ENCODE measurements around the gene TTL. TPM values are rescaled to one million over a fixed set of nuclear protein-coding genes. Genes with fewer than 3 reads are reported as not detected.
A peak's percentile ranks its signal among the peaks of the same experiment; 100 is the strongest.

Gene TTL
- total RNA-seq, 2 donors from 2014 or later, result 19.9 to 20.5 TPM

DNA sequence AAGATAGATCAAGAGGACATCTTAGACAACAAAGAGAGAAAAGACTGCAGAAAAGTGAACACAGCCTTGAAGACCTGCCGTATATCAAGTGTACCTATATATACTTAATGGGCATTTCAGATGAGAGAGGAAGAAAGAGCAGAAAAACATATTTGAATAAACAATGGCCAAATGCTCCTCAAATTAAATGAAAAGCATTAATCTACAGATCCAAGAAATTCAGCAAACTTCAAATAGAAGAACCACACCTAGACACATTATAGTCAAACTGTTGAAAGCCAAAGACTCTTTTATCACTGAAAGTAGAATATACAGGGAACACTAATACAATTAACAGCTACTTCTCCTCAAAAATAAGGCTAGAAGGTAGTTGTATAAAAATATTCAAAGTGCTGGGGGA, 18.7 kb upstream of the TTL start:
- DNase-seq (no peak), ATAC-seq (no peak)
- intact Hi-C loops (cut with DNase I, micrococcal nuclease), result no loop called here

GRCh38 chr2:112465382-112465781, 16.6 kb upstream of the TTL start:
- no peak for DNase-seq
- intact Hi-C loops (cut with DNase I, micrococcal nuclease), result no loop called here
- no peak for ATAC-seq

- no peak for DNase-seq
- ATAC-seq, result no peak
- intact Hi-C loops (cut with DNase I, micrococcal nuclease), result no loop called here
Observed at GRCh38 chr2:112472547-112473263, 9.3 kb upstream of the TTL start.

DNA sequence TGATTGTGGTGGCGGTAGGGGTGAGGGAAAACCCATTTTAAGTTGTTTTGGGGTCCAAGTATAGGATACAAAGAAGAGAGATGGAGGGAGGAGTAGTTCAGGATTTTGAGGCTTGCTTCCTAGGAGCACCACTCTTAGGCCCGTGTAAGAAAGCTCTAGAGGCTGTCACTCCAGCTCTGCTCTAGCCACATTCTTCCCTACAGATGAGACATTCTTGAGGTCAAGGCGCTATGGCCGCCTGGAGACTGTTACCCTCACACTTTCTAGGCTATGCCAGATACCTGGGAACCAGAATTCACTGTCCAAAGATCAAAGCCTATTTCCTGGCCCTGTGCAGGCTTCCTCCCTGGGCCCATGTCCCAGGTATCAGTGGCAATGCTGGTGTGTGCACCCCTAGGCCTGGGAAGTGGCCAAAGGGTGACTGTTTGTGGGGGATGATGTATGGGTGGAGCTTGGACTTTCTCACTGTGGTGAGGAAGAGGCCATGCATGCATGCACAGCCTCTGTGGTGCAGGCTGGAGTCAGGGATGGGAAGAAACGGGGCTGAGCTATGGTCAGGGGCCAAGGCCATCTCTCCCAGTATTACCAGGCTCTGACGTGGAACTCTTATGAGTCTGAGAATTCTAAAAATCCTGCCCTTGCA, 7.0 kb upstream of the TTL start:
- DNase-seq (no peak), ATAC-seq (no peak)
- intact Hi-C loops (cut with DNase I, micrococcal nuclease), result no loop called here

GRCh38 chr2:112476434-112476833, 5.5 kb upstream of the TTL start:
- intact Hi-C loops (cut with DNase I, micrococcal nuclease), result no loop called here
- no peak for ATAC-seq
- DNase-seq, result no peak

DNA sequence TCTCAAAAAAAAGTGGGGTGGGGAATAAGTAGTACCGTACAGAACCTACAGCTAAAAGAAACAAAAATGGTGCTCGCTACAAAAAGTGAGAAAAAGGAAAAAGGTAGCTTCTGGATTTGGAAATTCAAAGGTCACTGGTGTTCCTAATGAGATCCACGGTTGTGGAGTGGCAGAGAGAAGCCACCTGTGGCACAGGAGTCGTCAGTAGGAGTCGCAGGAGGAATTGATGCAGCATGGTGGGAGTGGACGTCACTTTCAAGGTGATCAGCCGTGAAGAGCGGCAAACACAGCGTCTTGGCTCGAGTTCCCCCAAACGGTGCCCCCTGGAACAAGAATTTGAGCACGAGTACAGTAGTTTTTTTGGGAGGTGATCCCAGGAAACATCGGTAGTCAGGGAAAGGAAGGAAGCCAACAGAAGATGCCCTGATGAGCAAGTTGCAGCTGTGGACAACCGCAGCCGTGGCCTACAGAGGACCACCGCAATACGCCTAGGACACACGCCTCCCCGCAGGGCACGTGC, 1.4 kb upstream of the TTL start:
- DNase-seq, result peak in 1 of 2 donors; percentile 30
- intact Hi-C loops (cut with DNase I, micrococcal nuclease), result no loop called here
- ATAC-seq, result peak; percentile 30

GRCh38 chr2:112481050-112481527, 867 bp upstream of the TTL start:
- peak; percentile 83 for ATAC-seq

DNA sequence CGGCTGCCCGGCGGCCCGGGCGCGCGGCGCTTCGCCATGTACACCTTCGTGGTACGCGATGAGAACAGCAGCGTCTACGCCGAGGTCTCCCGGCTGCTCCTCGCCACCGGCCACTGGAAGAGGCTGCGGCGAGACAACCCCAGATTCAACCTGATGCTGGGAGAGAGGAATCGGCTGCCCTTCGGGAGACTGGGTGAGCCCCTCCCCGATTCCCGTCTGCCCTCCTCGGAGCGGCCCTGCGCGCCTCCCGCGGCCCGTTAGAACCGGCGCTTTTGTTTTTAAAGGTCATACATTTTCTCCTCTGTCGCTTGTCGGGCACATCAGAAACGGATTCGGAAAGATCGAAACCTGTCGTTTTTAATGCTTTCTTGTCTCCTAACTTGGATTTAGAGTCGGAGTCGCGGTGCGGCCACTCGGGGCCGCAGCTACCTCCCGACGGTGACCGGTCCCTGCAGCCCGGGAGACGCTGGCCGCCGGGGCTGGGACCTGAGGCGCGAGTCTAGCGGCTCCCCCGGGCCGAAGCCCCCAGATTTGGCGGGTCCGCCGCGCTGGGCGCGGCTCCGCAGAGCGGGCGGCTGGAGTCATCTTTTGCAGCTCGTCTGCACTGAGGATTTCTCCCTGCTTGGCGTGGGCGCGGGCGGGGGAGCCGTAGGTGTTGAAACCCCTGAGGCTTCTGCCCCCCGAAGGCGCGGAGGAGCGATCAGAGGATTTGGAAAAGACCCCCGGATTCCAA, 519 bp downstream of the TTL start:
- intact Hi-C loops (cut with DNase I, micrococcal nuclease), result no loop called here
- DNase-seq (peak; percentile 27 to 52), ATAC-seq (peak; percentile 9)

More at GRCh38 chr2:112481050-112481527, 867 bp upstream of the TTL start:
- peak; percentile 76 to 90 for DNase-seq
- intact Hi-C loops (cut with DNase I, micrococcal nuclease), result no loop called here

DNA sequence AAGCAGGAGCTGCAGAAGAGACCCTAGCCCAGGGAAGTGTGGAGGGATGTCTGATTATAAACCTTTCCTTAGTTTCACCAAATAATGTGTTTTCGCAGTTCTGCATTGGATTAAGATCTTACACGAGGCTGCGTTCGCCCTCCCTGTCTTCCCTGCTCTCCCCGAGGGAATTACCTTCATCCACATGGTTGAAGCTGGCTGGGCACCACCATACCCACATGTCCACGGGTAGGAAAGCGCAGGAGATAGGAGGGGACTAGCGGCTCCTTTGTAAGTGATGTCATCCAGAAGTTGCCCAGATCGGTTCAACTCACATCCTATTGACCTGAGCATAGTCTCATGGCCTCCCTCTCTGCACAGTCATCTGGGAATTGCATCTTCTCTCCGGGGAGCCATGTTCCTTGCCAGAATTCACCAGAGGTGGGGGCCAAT, 1.1 kb downstream of the TTL start:
- intact Hi-C loops (cut with DNase I, micrococcal nuclease), result no loop called here
- peak; percentile 17 to 30 for DNase-seq
- peak; percentile 12 for ATAC-seq

DNA sequence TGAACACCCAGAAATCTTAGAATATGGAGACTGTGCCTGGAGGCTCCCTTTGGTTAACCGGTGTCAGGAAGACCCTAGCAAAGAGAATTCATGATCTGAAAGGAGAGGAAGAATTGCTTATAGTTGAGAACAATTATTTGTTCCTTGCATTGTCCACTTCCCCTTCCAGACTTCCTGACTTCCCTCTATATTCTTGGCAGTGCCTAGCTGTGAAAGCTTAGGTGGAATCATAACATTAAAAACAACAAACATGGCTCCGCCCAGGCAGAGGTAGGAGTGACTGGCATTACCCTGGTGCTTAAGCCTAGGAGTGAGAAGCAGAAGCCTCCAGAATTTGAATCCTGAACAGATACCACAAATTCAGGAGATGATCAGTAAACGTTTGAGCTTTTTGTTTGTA, 1.9 kb downstream of the TTL start:
- DNase-seq (peak in 1 of 2 donors; percentile 33), ATAC-seq (peak; percentile 27)
- intact Hi-C loops (cut with DNase I, micrococcal nuclease), result no loop called here

GRCh38 chr2:112485849-112486248, 3.9 kb downstream of the TTL start:
- ATAC-seq (no peak), DNase-seq (no peak)
- intact Hi-C loops (cut with DNase I, micrococcal nuclease), result no loop called here

DNA sequence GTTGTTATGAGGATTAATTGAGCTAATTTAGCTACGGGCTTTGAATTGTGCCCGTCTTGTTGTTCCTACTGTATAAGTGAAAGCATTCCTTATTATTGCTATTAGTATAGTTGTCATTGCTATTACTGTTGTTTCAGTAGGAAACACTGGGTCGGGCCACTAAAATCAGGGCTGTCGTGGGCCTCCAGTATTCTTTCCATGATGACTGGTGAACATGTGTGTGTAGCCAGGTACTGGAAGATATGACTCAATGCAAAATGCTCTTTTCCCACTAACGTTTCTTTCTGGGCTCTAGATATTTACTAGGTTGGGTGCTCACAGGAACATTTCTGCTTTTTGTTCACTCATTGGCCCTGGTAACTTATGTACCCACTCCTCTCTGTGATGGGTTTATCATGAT, 4.9 kb downstream of the TTL start:
- ATAC-seq, result no peak
- no peak for DNase-seq
- intact Hi-C loops (cut with DNase I, micrococcal nuclease), result no loop called here

- ATAC-seq (no peak), DNase-seq (no peak)
- intact Hi-C loops (cut with DNase I, micrococcal nuclease), result no loop called here
Observed at GRCh38 chr2:112487444-112487961, 5.5 kb downstream of the TTL start.

GRCh38 chr2:112488201-112488600, 6.2 kb downstream of the TTL start:
- no peak for ATAC-seq
- intact Hi-C loops (cut with DNase I, micrococcal nuclease), result no loop called here
- no peak for DNase-seq

DNA sequence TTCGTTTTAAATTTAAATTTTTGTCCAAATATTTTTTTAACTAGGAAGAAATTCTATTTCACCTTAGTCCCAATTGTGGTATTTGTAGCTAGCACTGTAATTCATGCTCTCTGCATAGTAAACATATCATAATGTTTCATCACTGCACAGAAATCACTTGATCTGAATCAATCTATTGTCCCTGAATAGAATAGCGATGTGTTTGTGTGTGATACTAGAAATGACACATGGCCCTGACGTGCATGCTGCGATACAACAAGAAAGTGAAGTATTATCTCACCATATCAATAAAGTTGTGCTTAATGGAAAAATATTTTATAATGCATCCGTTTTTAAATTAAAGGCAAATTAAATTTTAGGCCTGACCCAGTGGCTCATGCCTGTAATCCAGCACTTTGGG, 10.0 kb downstream of the TTL start:
- intact Hi-C loops (cut with DNase I, micrococcal nuclease), result no loop called here
- ATAC-seq (no peak), DNase-seq (no peak)

GRCh38 chr2:112493048-112493447, 11.1 kb downstream of the TTL start:
- DNase-seq (no peak), ATAC-seq (peak; percentile 22)

GRCh38 chr2:112493858-112494648, 12.1 kb downstream of the TTL start:
- ATAC-seq, result peak; percentile 100

More at GRCh38 chr2:112493048-112493447, 11.1 kb downstream of the TTL start:
- intact Hi-C loops (cut with DNase I, micrococcal nuclease), result no loop called here

DNA sequence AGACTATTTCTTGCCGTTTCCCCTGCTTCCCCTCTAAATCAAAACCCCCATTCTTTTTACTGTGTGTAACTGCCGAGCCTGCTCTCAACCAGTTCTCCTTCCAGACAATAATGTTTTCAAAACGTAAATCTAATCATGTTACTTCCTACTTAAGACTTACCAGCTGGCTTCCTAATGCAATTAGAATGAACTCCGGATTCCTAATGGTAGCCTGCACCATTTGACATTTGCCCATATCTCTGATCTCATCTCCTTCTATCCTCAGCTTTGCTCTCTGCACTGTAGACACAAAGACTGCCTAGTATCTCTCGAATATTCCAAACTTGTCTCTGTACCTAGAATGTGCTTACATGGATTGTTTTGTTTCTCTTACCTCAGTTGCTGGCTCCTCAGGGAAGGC, 12.9 kb downstream of the TTL start:
- intact Hi-C loops (cut with DNase I, micrococcal nuclease), result no loop called here
- ATAC-seq (no peak), DNase-seq (no peak)

More at GRCh38 chr2:112493858-112494648, 12.1 kb downstream of the TTL start:
- DNase-seq, result peak in 1 of 2 donors; percentile 35
- intact Hi-C loops (cut with DNase I, micrococcal nuclease), result no loop called here

All from left colon (tissue), 2 donors.